Measurements from ENCODE around the gene NKX1-2. TPM values are rescaled to one million over a fixed set of nuclear protein-coding genes. Genes with fewer than 3 reads are reported as not detected.

NKX1-2 gene
- total RNA-seq, 6 donors from 2014 or later, result 0.09 TPM; not detected in 5

- no peaks in the 10 kb centered on the region for H3K9me3 ChIP-seq
- no peak overlapping the region for H3K4me3 ChIP-seq
- peaks cover 0 to 6% (median 0%) of the 10 kb centered on the region in 4 donors for H3K4me1 ChIP-seq
- 94 to 99% methylated on average over 2 of the region's 2 CpGs for WGBS, 2 donors
- DNase-seq (no peak), ATAC-seq (ENCODE audit: low FRiP score in 2 of 2) (no peak)
- no peak overlapping the region for H3K27ac ChIP-seq
- peaks cover 13 to 81% (median 24%) of the 10 kb centered on the region in 4 donors for H3K36me3 ChIP-seq
- no peaks in the 10 kb centered on the region for H3K27me3 ChIP-seq
- TF ChIP-seq, protein P1, sequence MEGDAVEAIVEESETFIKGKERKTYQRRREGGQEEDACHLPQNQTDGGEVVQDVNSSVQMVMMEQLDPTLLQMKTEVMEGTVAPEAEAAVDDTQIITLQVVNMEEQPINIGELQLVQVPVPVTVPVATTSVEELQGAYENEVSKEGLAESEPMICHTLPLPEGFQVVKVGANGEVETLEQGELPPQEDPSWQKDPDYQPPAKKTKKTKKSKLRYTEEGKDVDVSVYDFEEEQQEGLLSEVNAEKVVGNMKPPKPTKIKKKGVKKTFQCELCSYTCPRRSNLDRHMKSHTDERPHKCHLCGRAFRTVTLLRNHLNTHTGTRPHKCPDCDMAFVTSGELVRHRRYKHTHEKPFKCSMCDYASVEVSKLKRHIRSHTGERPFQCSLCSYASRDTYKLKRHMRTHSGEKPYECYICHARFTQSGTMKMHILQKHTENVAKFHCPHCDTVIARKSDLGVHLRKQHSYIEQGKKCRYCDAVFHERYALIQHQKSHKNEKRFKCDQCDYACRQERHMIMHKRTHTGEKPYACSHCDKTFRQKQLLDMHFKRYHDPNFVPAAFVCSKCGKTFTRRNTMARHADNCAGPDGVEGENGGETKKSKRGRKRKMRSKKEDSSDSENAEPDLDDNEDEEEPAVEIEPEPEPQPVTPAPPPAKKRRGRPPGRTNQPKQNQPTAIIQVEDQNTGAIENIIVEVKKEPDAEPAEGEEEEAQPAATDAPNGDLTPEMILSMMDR (IDR thresholded peaks at IDR 0.05), result no peak
- no peak for TF ChIP-seq POLR2A (IDR thresholded peaks at IDR 0.05)
- TF ChIP-seq EP300 (IDR thresholded peaks at IDR 0.05), result no peak
- TF ChIP-seq POLR2AphosphoS5 (IDR thresholded peaks at IDR 0.05), result no peak
Measured at GRCh38 chr10:124407456-124407855, 42.4 kb downstream of the NKX1-2 start.

DNA sequence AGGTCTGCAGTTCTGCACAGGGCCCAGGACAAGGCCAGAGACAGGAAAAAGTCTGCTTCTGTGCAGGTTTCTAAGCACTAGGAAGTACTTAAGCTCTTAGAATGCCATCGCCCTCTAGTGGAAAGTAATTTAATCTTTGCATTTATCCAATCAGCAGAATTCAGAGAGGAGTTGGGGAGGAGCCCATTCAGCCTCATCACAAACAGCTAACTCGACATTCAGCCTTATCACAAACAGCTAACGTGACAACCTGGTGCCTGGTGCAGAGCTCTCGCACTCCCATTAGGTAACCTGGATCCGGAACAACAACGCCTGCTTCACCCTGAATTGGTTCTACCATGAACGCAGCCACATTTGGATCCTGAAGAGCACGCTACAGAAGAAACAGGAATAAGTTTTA is 46.3 kb downstream of the NKX1-2 start:
- ATAC-seq (ENCODE audit: low FRiP score in 2 of 2) (peak; percentile 89), DNase-seq (no peak)
- Histone ChIP-seq H3K4me3 (no peak overlapping the region), H3K27me3 (no peaks in the 10 kb centered on the region), H3K4me1 (peaks cover 0 to 6% (median 0%) of the 10 kb centered on the region in 4 donors), H3K9me3 (no peaks in the 10 kb centered on the region), H3K36me3 (peaks cover 14 to 90% (median 50%) of the 10 kb centered on the region in 4 donors), H3K27ac (no peak overlapping the region)
- TF ChIP-seq, protein P1 (IDR thresholded peaks at IDR 0.05), result peak in 5 of 6 experiments; percentile 47 to 64 (median 48)
- TF ChIP-seq POLR2A (IDR thresholded peaks at IDR 0.05), result no peak
- no peak for TF ChIP-seq POLR2AphosphoS5 (IDR thresholded peaks at IDR 0.05)
- no peak for TF ChIP-seq EP300 (IDR thresholded peaks at IDR 0.05)
- WGBS, 2 donors, result 58 to 63% methylated on average over 8 of the region's 8 CpGs

- peaks cover 0 to 6% (median 0%) of the 10 kb centered on the region in 4 donors for H3K4me1 ChIP-seq
- H3K27me3 ChIP-seq, result no peaks in the 10 kb centered on the region
- H3K27ac ChIP-seq, result no peak overlapping the region
- TF ChIP-seq POLR2A (IDR thresholded peaks at IDR 0.05), result no peak
- TF ChIP-seq EP300 (IDR thresholded peaks at IDR 0.05), result no peak
- TF ChIP-seq POLR2AphosphoS5 (IDR thresholded peaks at IDR 0.05), result no peak
- TF ChIP-seq, protein P1 (IDR thresholded peaks at IDR 0.05), result no peak
- no peak for DNase-seq
- ATAC-seq (ENCODE audit: low FRiP score in 2 of 2), result no peak
- no peak overlapping the region for H3K4me3 ChIP-seq
- H3K9me3 ChIP-seq, result no peaks in the 10 kb centered on the region
- 65 to 73% methylated on average over 2 of the region's 2 CpGs for WGBS, 2 donors
- peaks cover 13 to 93% (median 57%) of the 10 kb centered on the region in 4 donors for H3K36me3 ChIP-seq
Measured at GRCh38 chr10:124402273-124402672, 47.6 kb downstream of the NKX1-2 start.

DNA sequence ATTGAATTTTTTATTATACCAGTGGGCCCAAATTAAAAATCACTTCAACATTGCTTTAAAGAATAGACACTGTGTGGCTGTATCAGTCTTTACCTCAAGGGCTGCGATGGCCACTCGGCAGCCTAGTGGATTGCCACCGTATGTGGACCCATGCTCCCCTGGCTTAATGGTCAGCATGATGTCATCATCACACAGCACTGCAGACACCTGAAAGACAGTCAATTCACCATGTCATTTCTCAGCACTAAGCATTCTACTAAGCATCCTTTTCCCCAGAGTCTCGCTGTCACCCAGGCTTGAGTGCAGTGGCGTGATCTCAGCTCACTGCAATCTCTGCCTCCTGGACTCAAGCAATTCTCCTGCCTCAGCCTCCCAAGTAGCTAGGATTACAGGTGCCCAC is 48.2 kb downstream of the NKX1-2 start:
- DNase-seq (no peak), ATAC-seq (ENCODE audit: low FRiP score in 2 of 2) (no peak)
- Histone ChIP-seq H3K27ac (no peak overlapping the region), H3K4me3 (no peak overlapping the region), H3K9me3 (no peaks in the 10 kb centered on the region), H3K4me1 (peaks cover 0 to 6% (median 0%) of the 10 kb centered on the region in 4 donors), H3K36me3 (peaks cover 13 to 94% (median 53%) of the 10 kb centered on the region in 4 donors), H3K27me3 (no peaks in the 10 kb centered on the region)
- 97 to 99% methylated on average over 5 of the region's 5 CpGs for WGBS, 2 donors
- TF ChIP-seq POLR2AphosphoS5 (IDR thresholded peaks at IDR 0.05), result no peak
- TF ChIP-seq, protein P1 (IDR thresholded peaks at IDR 0.05), result no peak
- no peak for TF ChIP-seq EP300 (IDR thresholded peaks at IDR 0.05)
- TF ChIP-seq POLR2A (IDR thresholded peaks at IDR 0.05), result no peak

Other genes starting within 250 kb of the NKX1-2 start
- gene OAT, start 31.1 kb downstream of the NKX1-2 start, total RNA-seq, result 10 to 100 TPM; 21.0 to 82.7 (median 48.0) TPM
- gene LHPP, start 11.8 kb upstream of the NKX1-2 start, total RNA-seq, result 10 to 100 TPM; 12.0 to 21.4 (median 16.4) TPM

Data from upper lobe of left lung (tissue), 6 donors.